ENCODE results near the gene GATA2. TPM values are rescaled to one million over a fixed set of nuclear protein-coding genes. Genes with fewer than 3 reads are reported as not detected.

GATA2 gene
- total and polyA plus RNA-seq, 2 of the 8 experiments (the other 6 are each of a cell fraction or from before 2014, with no cell fraction given) = 0.03 to 0.30 TPM

GRCh38 chr3:128468285-128468790 is 24.7 kb downstream of the GATA2 start:
- Histone ChIP-seq H3K27ac (ENCODE audit: low read depth, low read length) (no peak overlapping the region), H2AK5ac (ENCODE audit: low read depth, low read length) (no peak overlapping the region), H3K4me1 (replicated peaks in 1 of 4; ENCODE audit: control insufficient read depth in 3 of 4, insufficient read depth in 4 of 4, low read length in 3 of 4) (peaks cover 0 to 13% (median 0%) of the 10 kb centered on the region in 4 experiments; a peak in 3 of 7 replicates), H3K18ac (ENCODE audit: extremely low read depth, low read length) (no peak overlapping the region), H2BK20ac (ENCODE audit: low read length) (no peak overlapping the region), H4K91ac (replicated peaks; ENCODE audit: insufficient read length, low read length) (no peak overlapping the region), H3K14ac (ENCODE audit: insufficient read length) (no peak overlapping the region), H3K27me3 (replicated peaks in 1 of 4; ENCODE audit: control insufficient read depth in 3 of 4, extremely low read depth in 1 of 4, insufficient read depth in 3 of 4, low read length in 3 of 4) (peaks cover 9 to 44% (median 41%) of the 10 kb centered on the region in 4 experiments), H4K20me1 (replicated peaks in 1 of 2; ENCODE audit: control insufficient read depth in 1 of 2, insufficient read depth in 2 of 2, low read length in 2 of 2) (peaks cover 0 to 4% of the 10 kb centered on the region in 2 experiments), H3K23ac (ENCODE audit: insufficient read length) (no peak overlapping the region), H4K8ac (ENCODE audit: extremely low read depth, insufficient read depth, low read length) (no peak overlapping the region; the same call in 1 of the 2 replicates), H2AFZ (ENCODE audit: low read length) (no peak overlapping the region), H3K4me3 (ENCODE audit: extremely low read depth in 1 of 4, insufficient read depth in 2 of 4, low read depth in 3 of 4, low read length in 4 of 4) (no peak overlapping the region), H2BK5ac (ENCODE audit: low read depth, low read length) (no peak overlapping the region), H3K36me3 (ENCODE audit: control insufficient read depth in 2 of 4, insufficient read depth in 4 of 4, low read length in 3 of 4) (no peaks in the 10 kb centered on the region), H2BK120ac (replicated peaks; ENCODE audit: low read depth, low read length) (no peak overlapping the region), H4K5ac (ENCODE audit: insufficient read length, low read depth, low read length) (no peak overlapping the region), H3K79me2 (ENCODE audit: control insufficient read depth in 1 of 2, insufficient read depth in 2 of 2, low read length in 2 of 2) (no peaks in the 10 kb centered on the region), H3K9ac (replicated peaks in 1 of 4; ENCODE audit: extremely low read depth in 1 of 4, low read depth in 3 of 4, low read length in 3 of 4) (no peak overlapping the region), H3K4me2 (ENCODE audit: insufficient read depth in 1 of 2, low read depth in 2 of 2, low read length in 2 of 2) (no peak overlapping the region), H3K4ac (replicated peaks; ENCODE audit: insufficient read length, low read depth, low read length) (no peak overlapping the region), H3K56ac (replicated peaks; ENCODE audit: insufficient read length, low read depth, low read length) (no peak overlapping the region), H3K79me1 (ENCODE audit: low read depth, low read length) (no peaks in the 10 kb centered on the region; the same call in 1 of the 2 replicates), H3K23me2 (ENCODE audit: low read depth, low read length) (peaks cover 2% of the 10 kb centered on the region; the same call in 1 of the 2 replicates), H3K9me3 (ENCODE audit: insufficient read depth in 2 of 2, low read depth in 1 of 2, low read length in 1 of 2) (no peaks in the 10 kb centered on the region), H2BK12ac (ENCODE audit: low read depth, low read length) (no peak overlapping the region), H2BK15ac (ENCODE audit: low read length) (no peak overlapping the region)
- CTCF ChIA-PET (ENCODE audit: partially characterized antibody) = interaction anchor here (1.0 to 1.8 kb wide), 5 partner anchors 10 to 214 kb away, joined by 3 to 8 read pairs (median 6); no protein-coding TSS in a partner anchor
- POLR2A ChIA-PET (ENCODE audit: partially characterized antibody) = interaction anchor here (0.6 kb wide), 1 partner anchor 244 kb away, joined by 3 read pairs; no protein-coding TSS in a partner anchor
- FAIRE-seq (no peak), DNase-seq (ENCODE audit: low read depth in 1 of 2, low spot score in 2 of 2) (no peak)
- WGBS, 2 experiments (ENCODE audit: extremely low coverage in 1 of 2, insufficient coverage in 1 of 2, insufficient read length in 1 of 2, insufficient replicate concordance in 2 of 2, low coverage in 1 of 2, low lambda C conversion rate in 2 of 2, missing lambda C conversion rate in 1 of 2) = 73% methylated on average over 17 of the region's 17 CpGs; no CpG with 5 or more reads in 1 of the 2 experiments
- TF ChIP-seq EP300 (IDR thresholded peaks at IDR 0.05; ENCODE audit: borderline replicate concordance in 1 of 2, low read depth in 2 of 2, low read length in 2 of 2) = no peak
- no peak for TF ChIP-seq FOSL1 (IDR thresholded peaks at IDR 0.05; ENCODE audit: insufficient read depth, low read depth, low read length)
- TF ChIP-seq JUN (IDR thresholded peaks at IDR 0.05; ENCODE audit: low read depth, low read length) = no peak
- no peak for TF ChIP-seq CHD2 (IDR thresholded peaks at IDR 0.05; ENCODE audit: low read length)
- TF ChIP-seq KDM1A (IDR thresholded peaks at IDR 0.05; ENCODE audit: borderline replicate concordance, low read length) = no peak
- no peak for TF ChIP-seq POLR2AphosphoS5 (IDR thresholded peaks at IDR 0.05; ENCODE audit: low read depth, low read length)
- TF ChIP-seq KDM5A (IDR thresholded peaks at IDR 0.05; ENCODE audit: low read length) = no peak
- no peak for TF ChIP-seq NRF1 (IDR thresholded peaks at IDR 0.05; ENCODE audit: low read depth, low read length)
- TF ChIP-seq CTBP2 (IDR thresholded peaks at IDR 0.05; ENCODE audit: borderline replicate concordance, insufficient read depth, insufficient read length, low read length) = no peak
- no peak for TF ChIP-seq SIN3A (conservative IDR thresholded peaks at IDR 0.05 in 1 of 2, IDR thresholded peaks at IDR 0.05 in 1 of 2; ENCODE audit: low read depth in 1 of 2, low read length in 2 of 2)
- TF ChIP-seq BCL11A (IDR thresholded peaks at IDR 0.05; ENCODE audit: low read depth in 2 of 2, low read length in 2 of 2) = no peak
- no peak for TF ChIP-seq YY1 (IDR thresholded peaks at IDR 0.05; ENCODE audit: low read depth, low read length)
- TF ChIP-seq CEBPB (IDR thresholded peaks at IDR 0.05; ENCODE audit: low read depth, low read length) = no peak
- TF ChIP-seq TAF1 (IDR thresholded peaks at IDR 0.05; ENCODE audit: low read depth, low read length) = no peak
